HPDE6-E6E7 (cell line): ENCODE measurements around the gene LYG2.
A peak's percentile ranks its signal among the peaks of the same experiment; 100 is the strongest.
"Not testable (repeated sequence)": the region's sequence is repeated elsewhere in the genome, so short reads cannot be mapped to it uniquely, and the experiment has no call there.

Source experiments
- DNase-seq: peaks from one replicate; pipeline ENCODE4 v3.0.0; 2011; ENCODE audit warnings: missing footprints; ENCODE audit errors: extremely low spot score

Gene LYG2, protein sequence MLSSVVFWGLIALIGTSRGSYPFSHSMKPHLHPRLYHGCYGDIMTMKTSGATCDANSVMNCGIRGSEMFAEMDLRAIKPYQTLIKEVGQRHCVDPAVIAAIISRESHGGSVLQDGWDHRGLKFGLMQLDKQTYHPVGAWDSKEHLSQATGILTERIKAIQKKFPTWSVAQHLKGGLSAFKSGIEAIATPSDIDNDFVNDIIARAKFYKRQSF

DNA sequence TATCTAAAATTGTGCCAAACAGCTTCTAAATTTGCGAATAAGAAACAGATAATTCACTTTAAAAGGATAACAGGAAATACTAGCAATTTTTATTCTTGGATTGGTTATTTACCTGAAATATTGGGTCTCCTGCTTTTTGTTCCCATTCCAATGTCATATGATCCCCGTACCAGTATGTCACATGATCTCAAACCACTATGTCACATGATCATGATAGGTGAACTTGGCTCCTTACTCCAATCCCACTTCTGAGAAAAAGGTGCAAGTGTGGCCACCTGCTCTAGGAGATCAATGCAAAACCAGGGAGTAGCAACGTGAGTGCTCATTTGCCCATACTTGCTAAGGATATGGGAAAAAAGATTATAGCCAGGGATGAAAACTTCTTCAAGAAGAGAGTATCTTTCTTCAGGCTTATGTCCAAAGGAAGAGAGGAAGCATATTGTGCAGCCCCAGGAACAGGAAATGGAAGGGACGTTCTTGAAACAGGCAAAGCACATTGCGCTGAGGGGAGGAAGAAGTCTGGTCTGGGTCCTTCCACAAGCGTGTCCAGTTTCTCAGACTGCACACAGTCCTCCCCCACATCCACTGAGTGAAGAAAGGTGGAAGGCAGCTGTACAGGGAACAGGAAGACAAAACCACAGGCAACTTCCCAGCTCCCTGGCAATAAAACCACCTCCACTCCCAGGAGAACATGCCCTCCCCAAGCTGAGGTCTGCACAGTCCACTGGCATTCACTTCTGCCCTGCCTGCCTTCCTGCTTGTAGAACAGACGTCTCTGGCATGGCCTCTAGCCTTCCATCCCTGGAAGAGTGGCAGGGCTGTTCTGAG, at the start of gene LYG2:
LYG2 (minus strand) TSS at position 176 of the 828 bp plus-strand sequence. CDS start 1,406 bp downstream, outside the sequence.
- no peak for DNase-seq

DNA sequence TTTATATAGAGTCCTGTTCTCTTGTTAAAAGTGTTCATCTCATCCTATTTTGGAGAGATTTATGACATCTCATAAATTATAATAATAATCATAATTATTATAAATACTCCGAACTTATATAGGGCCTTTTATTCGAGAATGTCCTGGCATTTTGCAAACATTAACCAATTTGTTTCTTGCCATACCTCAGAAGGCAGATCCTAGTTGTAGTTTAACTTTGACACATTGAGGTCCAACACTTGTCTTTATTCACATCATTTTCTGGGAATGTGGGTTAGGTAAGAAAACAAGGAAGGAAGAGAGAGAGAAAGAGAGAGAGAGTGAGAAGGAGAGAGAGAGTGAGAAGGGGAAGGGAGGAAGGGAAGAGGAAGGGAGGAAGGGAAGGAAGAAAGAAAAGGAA, 45.6 kb upstream of the LYG2 start, which contains the start of gene LYG1:
LYG1 (minus strand) TSS at position 101 of the 400 bp plus-strand sequence. CDS start 5,527 bp downstream, outside the sequence.
- not testable (repeated sequence) for DNase-seq

DNA sequence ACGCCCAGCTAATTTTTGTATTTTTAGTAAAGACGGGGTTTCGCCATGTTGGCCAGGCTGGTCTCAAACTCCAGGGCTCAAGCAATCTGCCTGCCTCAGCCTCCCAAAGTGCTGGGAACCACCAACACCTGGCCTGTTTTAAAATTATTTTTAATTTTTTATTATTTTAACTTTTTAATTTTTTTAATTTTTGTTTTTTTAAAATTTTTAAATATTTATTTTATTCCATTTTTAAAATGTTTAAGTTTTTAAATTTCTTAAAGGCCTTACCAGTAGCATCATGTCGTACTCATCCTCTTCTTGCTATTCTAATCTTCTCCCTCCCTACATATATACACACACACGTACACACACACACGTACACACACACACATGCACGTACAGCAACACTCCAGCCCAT, 44.1 kb upstream of the LYG2 start:
- no peak for DNase-seq

DNA sequence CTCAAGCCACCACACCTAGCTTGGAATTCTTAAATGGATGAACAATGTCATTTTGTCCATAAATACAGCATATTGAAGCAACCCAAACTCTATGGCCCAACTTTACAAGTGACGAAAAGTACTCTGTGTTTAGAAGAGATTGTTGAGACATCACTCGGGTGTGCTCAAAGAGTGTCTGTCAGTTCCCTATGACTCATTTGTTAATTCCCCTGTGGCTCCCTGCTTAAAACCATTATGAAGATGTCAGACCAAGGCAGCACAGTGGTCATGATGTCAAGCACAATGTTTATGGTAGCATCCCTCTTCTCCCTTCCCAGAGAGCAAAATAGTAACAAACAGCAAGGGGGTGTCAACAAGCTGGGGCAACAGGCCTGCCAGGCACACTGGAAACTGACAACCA, 42.5 kb upstream of the LYG2 start:
- DNase-seq, result no peak

GRCh38 chr2:99285526-99285925, 30.1 kb upstream of the LYG2 start:
- no peak for DNase-seq

- no peak for DNase-seq
Observed at GRCh38 chr2:99279969-99280695, 24.7 kb upstream of the LYG2 start.

DNA sequence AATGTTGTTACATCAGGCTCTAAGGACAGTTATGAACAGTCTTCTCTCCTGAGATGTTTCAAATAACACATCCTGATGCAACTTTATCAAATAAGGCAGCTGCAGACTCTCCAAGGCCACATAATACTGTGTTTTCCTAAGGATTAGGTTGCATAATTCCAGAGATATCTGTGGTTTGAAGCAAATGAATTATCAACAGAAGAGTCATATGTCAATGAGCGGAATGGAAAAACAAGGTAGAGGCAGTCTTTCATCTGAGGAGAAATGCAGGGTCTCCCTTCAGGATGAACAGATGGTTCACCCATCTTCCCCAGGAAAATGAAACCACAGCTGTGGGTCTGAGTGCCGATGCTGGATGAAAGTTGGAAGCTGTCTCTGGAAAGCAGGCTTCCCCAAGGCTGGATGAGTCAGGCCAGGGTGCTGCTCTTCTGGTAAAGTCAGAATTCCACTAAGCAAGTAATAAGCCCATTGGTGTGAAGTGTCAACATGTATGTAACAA, 23.4 kb upstream of the LYG2 start:
- peak; percentile 72 for DNase-seq

GRCh38 chr2:99278195-99278765, 22.8 kb upstream of the LYG2 start:
- not testable (repeated sequence) for DNase-seq

DNA sequence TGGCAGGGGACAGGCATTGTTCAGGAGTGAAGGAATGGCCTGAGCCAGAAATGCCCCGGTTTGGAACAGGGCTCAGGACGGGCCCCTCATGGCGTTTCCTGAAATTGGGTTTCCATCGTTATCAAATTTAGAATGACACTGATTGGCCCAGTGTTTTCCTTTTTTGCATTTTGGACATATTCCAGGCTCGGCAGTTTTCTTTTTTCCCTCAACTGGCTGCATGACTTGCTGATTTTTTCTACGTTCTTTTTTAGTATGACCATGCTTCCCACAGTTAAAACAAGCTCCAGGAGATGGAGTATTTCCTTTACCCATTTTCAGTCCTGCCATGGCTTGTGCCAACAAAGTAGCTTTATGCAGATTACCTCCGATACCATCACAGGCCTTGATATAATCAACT, 20.4 kb upstream of the LYG2 start:
- DNase-seq, result no peak

DNA sequence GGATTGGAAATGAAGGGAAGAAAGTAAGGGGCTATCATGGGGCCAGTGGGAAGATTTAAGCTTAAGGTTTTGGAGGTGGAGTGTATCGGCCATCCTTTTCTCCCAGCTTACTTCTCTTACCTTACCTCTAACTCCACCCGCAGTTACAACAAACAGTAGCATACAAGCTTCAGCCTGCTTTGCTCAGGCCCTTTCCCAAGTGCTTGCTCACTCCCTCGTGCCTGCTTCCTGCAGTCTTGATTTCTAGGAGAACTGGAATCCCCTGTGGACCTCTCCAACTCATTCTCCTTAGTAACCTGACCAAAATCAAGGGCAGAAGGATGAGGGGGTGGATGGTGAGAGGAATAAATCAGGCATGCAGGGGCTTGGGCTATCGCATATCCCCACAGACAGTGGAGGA, 5.8 kb upstream of the LYG2 start:
- DNase-seq, result no peak

- DNase-seq, result no peak
Observed at GRCh38 chr2:99260184-99260583, 4.7 kb upstream of the LYG2 start.

GRCh38 chr2:99259465-99259864, 4.0 kb upstream of the LYG2 start:
- no peak for DNase-seq

- peak; percentile 31 for DNase-seq
Observed at GRCh38 chr2:99256677-99257076, 1.2 kb upstream of the LYG2 start.

DNA sequence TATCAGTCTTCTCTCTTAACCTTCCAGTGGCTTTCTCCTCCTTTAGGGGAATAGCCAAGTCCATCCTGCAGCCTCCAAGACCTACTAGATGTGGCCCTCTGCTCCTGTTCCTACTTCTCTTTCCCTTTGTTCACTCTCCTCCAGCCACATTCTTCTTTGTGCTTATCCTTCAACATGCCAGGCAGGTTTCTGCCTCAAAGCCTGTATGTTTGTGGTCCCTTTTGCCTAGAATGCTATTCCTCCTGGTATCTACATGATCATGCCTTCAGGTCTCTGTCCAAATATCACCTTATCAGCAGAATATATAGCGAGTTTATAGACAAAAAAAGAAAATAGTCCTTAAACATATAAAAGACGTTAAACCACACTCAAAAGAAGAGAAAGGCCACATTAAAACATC, 5.5 kb downstream of the LYG2 start:
- no peak for DNase-seq

DNA sequence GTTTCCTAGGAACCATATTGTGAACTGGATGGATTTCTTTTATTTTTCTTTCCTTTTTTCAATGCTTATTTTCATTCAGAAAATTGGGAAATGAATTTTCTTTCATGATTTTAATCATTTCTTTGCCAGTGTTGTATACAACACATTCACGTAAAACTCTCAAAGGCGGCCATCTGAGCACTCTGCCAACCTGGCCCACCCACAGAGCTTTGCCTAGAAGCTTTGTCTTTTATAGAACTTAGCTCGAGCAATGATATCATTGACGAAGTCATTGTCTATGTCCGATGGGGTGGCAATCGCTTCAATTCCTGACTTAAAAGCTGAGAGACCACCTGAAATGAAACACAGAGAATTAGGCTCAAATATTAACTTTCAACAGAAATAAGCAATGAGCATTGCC, 13.3 kb downstream of the LYG2 start:
- DNase-seq, result no peak

DNA sequence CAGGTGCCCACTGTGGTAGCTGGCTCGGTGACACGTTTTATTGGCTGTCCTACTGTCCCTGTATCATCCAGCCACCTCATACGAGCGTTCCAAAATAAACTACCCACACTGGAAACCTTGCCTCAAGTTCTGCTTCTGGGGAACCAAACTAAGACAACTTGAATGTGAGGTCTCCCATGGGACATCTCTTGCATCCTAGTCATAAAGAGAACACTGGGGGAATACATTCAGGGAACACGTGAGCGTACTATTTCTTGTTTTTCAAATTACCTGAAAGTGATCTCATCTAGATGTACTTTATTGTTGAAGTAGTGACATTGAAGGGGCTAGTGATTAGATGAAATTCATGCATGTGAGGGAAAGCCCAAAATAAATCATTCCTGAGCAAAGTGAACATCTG, 15.0 kb downstream of the LYG2 start:
- DNase-seq, result no peak

DNA sequence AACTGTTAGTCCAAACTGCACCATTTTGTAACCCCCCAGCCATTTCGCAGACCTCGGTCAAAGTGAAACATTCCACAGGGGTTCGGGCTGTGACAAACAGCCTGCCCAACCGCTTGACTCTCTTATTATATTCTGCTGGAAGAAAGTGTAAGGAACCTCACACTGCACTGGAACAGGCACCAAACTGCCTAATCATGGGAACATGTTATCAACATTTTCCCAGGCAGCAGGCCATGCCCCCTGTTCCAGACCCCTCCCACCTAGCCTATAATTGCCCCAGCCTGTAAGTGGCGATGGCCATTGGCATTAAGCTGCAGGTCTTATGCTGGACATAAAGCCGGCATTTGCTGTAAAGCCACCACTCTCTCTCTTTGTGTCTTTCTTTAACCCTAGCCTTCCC, 16.9 kb downstream of the LYG2 start:
- DNase-seq, result no peak

- not testable (repeated sequence) for DNase-seq
Observed at GRCh38 chr2:99233177-99233576, 22.3 kb downstream of the LYG2 start.

GRCh38 chr2:99217929-99218501, 37.5 kb downstream of the LYG2 start:
- no peak for DNase-seq

DNA sequence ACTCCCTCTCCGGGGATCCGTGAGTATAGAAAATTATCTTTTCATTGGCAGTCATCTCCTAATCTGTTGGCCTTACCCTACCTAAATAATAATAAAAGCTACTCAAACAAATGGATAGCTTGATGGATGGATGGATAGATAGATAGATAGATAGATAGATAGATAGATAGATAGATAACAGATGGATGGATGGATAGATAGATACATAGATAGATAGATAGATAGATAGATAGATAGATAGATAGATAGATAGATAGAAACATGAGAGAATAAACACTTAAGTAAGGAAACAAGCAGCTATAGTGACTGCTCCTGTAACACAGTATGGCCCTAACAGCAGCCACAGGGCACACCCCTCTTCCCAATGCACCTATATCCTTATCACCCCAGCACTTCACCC, 39.4 kb downstream of the LYG2 start:
- no peak for DNase-seq

- DNase-seq, result no peak
Observed at GRCh38 chr2:99205491-99205890, 50.0 kb downstream of the LYG2 start.
